B cell (primary cell): ENCODE results near the gene PLCB4.

Experiments used
- CTCF ChIP-seq: fragments of 200-600 bp; IDR thresholded peaks from one replicate; pipeline ENCODE4 v1.8.0; 2022; ENCODE audit warnings: antibody characterized with exemption, mild to moderate bottlenecking
- EZH2 ChIP-seq: IDR thresholded peaks from 2 replicates; pipeline ENCODE4 v1.6.1; 2012; ENCODE audit warnings: borderline replicate concordance, low read depth, mild to moderate bottlenecking, moderate library complexity, low read length; ENCODE audit not compliant: insufficient read depth, poor library complexity, severe bottlenecking

DNA sequence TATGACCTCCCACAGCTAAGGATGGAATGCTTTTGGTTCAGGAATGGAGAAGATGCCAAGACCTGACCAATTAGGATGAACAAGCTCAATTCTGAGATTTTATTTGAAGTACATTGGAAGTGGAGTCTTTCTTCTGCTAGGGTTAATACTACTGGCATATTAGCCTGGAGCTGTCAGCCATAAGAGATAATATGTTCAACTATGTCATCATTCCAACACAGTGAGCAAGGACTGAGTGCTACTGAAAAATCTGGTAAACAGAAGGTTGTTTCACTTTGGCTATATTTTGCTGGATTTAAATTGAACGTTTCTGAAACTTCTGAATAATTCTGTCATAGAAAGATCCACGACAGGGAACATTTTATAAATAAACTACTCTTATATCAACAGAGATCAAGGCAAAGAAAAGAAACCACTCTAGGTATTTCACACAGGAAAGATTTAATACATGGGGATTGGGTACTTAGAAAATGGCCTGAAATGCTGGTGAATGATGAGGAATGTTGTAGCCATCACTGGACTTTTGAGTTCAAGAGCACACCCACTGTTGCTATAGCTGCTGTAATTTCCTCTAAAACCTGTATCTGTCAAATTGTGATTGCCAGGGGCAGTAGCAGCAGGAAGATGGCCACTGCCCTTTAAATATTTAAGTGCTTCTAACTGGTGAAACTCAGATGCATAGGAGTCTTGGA lies 200.5 kb downstream of the PLCB4 start:
- TF ChIP-seq CTCF, result no peak
- TF ChIP-seq EZH2, result no peak
